Activated T-helper 9 cell treated with anti-CD3 and anti-CD28 coated beads, Interleukin-2, amount 50 U/mL, for 16 hours (primary cell): ENCODE data around the gene ACSS3.
"Not testable (repeated sequence)": the region's sequence is repeated elsewhere in the genome, so short reads cannot be mapped to it uniquely, and the experiment has no call there.

ENCODE experiments used
- DNase-seq: peaks from one replicate; pipeline ENCODE4 v3.0.0-alpha.2; 2020; ENCODE audit warnings: low read depth

The ACSS3 gene

GRCh38 chr12:81094718-81095360 is 17.0 kb downstream of the ACSS3 start:
- no peak for DNase-seq

- DNase-seq: no peak
Measured at GRCh38 chr12:81095501-81096232, 17.8 kb downstream of the ACSS3 start.

GRCh38 chr12:81105687-81106086 is 27.8 kb downstream of the ACSS3 start:
- DNase-seq: no peak

GRCh38 chr12:81114226-81114625 is 36.3 kb downstream of the ACSS3 start:
- DNase-seq: no peak

GRCh38 chr12:81119069-81119468 is 41.2 kb downstream of the ACSS3 start:
- DNase-seq: not testable (repeated sequence)

- no peak for DNase-seq
Measured at GRCh38 chr12:81120961-81121360, 43.1 kb downstream of the ACSS3 start.

GRCh38 chr12:81123611-81124010 is 45.7 kb downstream of the ACSS3 start:
- no peak for DNase-seq

- DNase-seq: no peak
Measured at GRCh38 chr12:81125691-81126090, 47.8 kb downstream of the ACSS3 start.

GRCh38 chr12:81128930-81129554 is 51.2 kb downstream of the ACSS3 start:
- DNase-seq: no peak

- DNase-seq: no peak
Measured at GRCh38 chr12:81136519-81136918, 58.6 kb downstream of the ACSS3 start.

GRCh38 chr12:81137801-81138200 is 59.9 kb downstream of the ACSS3 start:
- DNase-seq: no peak

GRCh38 chr12:81141217-81141616 is 63.3 kb downstream of the ACSS3 start:
- no peak for DNase-seq

- DNase-seq: no peak
Measured at GRCh38 chr12:81143057-81143456, 65.2 kb downstream of the ACSS3 start.

- no peak for DNase-seq
Measured at GRCh38 chr12:81146228-81147225, 68.6 kb downstream of the ACSS3 start.

- no peak for DNase-seq
Measured at GRCh38 chr12:81147292-81147919, 69.5 kb downstream of the ACSS3 start.

- no peak for DNase-seq
Measured at GRCh38 chr12:81150382-81150781, 72.5 kb downstream of the ACSS3 start.

GRCh38 chr12:81159856-81160255 is 82.0 kb downstream of the ACSS3 start:
- no peak for DNase-seq

- DNase-seq: no peak
Measured at GRCh38 chr12:81161680-81162079, 83.8 kb downstream of the ACSS3 start.

- DNase-seq: no peak
Measured at GRCh38 chr12:81162391-81163136, 84.7 kb downstream of the ACSS3 start.

GRCh38 chr12:81164827-81165226 is 86.9 kb downstream of the ACSS3 start:
- DNase-seq: no peak

- DNase-seq: no peak
Measured at GRCh38 chr12:81166790-81167189, 88.9 kb downstream of the ACSS3 start.
